OCI-LY3 (cell line): ENCODE results near the gene SLC25A14.

Experiments used
- CTCF ChIP-seq: fragments of 200-600, 300-600 bp; sonication (generic); IDR thresholded peaks from 2 replicates; pipeline ENCODE4 v1.5.1; 2014; ENCODE audit warnings: antibody characterized with exemption, low read length, low read depth
- EZH2phosphoT487 ChIP-seq: fragments of 200-600 bp; shearing (Covaris generic); IDR thresholded peaks from 2 replicates; pipeline ENCODE4 v1.6.1; 2018; ENCODE audit warnings: antibody characterized with exemption, mixed run types, low read depth

DNA sequence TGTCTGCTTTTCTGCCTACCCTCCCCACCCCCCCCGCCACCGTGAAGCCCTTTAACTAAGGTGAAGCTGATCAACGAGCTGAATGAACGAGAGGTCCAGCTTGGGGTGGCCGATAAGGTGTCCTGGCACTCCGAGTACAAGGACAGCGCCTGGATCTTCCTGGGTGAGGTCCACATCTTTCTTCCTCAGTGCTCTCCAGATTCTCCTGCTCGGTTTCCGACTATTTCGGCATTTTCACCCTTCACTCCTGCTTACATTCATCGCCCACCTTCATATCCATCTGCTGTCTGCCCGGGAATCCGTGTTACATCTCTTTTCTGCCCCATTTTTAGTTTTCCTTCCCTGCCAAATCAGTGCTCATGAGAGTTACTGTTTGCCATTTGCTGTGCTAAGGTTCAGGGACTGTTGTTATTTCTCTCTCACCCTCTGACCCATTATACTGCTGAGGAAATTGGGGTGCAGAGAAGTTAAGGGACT, 62.5 kb downstream of the SLC25A14 start:
- TF ChIP-seq CTCF: no peak
- TF ChIP-seq EZH2phosphoT487: no peak
